Choroid plexus epithelial cell (primary cell): ENCODE measurements around the gene CDHR3.

Experiments used
- DNase-seq: peaks from one replicate; pipeline ENCODE4 v3.0.0-alpha.2; 2010; ENCODE audit warnings: low read depth
- H3K4me3 ChIP-seq: 2 replicates; pipeline ENCODE4 v1.5.1; 2011; ENCODE audit warnings: low read depth, mild to moderate bottlenecking, control low read depth, low read length, moderate library complexity
- TF ChIP-seq, protein P1 (sequence below): conservative IDR thresholded peaks from 2 replicates; pipeline ENCODE4 v1.5.1; 2011; ENCODE audit warnings: low read depth, mild to moderate bottlenecking, control low read depth, inconsistent platforms, low read length, moderate library complexity

The CDHR3 gene

DNA sequence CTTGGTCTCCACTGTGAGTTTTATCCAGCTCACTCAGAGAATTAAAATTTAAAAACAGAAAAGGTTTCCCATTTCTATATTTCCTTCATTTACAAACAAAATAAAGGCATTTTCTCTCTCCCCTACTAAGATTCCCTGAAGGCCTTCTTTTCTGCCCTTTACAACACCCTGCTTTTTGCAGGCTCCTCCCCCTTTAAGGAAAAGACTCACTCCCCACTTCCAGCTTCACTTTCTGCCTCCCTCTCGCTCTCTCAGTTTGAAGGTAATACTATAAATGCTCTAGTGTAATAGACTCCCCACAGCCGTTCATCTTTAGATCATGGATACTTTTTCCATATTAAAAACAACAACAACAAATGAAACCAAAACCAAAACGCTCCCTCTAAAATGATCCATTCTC lies 53.3 kb downstream of the CDHR3 start:
- H3K4me3 ChIP-seq: no peak overlapping the region
- DNase-seq: no peak
- TF ChIP-seq, protein P1, sequence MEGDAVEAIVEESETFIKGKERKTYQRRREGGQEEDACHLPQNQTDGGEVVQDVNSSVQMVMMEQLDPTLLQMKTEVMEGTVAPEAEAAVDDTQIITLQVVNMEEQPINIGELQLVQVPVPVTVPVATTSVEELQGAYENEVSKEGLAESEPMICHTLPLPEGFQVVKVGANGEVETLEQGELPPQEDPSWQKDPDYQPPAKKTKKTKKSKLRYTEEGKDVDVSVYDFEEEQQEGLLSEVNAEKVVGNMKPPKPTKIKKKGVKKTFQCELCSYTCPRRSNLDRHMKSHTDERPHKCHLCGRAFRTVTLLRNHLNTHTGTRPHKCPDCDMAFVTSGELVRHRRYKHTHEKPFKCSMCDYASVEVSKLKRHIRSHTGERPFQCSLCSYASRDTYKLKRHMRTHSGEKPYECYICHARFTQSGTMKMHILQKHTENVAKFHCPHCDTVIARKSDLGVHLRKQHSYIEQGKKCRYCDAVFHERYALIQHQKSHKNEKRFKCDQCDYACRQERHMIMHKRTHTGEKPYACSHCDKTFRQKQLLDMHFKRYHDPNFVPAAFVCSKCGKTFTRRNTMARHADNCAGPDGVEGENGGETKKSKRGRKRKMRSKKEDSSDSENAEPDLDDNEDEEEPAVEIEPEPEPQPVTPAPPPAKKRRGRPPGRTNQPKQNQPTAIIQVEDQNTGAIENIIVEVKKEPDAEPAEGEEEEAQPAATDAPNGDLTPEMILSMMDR: no peak

DNA sequence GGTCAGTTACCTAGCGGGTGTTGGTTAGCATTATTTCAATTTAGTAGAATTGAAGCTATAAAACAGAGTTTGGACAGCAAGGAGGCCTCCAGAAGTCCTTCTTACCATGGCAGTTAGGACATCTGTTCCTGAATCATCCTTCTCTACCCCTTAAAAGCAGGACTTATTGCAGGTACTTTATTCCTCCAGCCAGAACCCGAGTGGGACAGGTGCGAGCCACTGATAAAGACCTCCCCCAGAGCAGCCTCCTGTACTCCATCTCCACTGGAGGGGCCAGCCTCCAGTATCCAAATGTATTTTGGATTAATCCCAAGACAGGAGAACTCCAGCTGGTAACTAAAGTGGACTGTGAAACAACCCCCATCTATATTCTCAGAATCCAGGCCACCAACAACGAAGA lies 54.6 kb downstream of the CDHR3 start:
- TF ChIP-seq, protein P1: no peak
- H3K4me3 ChIP-seq: no peak overlapping the region
- no peak for DNase-seq

DNA sequence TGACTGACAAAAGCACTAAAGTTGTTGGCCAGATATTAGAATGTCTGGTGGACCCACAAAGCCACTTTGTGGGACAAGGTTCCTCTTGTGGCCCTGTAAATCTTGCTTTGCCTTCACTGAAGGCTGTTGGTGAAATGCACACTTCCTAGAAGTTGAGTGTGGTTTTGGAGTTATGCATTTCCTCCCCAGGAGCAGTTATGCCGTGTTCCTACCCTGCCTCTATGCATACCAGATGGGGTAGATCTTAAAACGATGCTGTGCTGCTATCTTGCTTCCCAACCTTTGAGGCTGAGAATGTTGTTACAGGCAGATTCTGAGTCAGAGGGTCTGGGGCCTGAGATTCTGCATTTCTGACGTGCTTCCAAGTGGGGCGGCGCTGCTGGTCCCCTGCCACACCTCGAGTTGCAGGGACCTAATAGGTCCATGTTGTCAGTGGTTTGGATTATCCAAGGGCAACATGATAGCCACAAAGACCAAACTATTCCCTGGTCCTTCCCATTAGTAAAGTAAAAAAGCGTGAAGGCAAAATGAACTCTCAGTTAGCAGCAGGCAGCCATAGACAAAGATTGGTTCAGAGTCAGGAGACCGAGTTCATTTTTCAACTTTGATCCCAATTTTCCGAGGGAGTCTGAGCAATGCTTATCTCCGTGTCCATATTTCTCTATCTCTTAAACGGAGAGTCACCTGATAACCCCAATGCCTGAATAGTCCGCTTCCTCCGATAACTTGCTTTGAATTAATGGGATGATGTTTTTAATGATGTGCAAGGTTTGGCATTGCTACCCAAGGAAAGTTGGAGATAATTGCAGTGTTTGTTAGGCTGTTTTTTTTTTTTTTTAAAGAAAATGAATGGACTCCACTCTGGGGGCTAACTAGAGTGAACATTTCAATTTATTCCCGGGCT lies 55.8 kb downstream of the CDHR3 start:
- TF ChIP-seq, protein P1: no peak
- DNase-seq: peak; percentile 35
- H3K4me3 ChIP-seq: no peak overlapping the region

DNA sequence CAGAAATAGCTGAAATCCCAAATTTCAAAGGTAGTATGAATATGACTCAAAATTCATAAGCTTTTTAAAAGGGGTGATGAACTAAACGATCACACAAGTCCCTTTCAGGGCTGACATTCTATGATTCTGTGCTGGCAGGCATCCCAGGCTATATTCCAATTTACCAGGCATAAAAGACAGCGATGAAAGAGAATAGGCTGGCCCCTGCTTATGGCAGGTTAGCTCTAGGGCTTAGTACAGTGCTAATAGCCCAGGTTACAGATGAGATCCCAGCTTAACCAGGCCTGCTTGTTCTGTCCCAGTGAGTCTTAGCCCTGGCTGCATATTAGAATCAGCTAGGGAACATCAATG lies 56.4 kb downstream of the CDHR3 start:
- H3K4me3 ChIP-seq: no peak overlapping the region
- TF ChIP-seq, protein P1: no peak
- no peak for DNase-seq

DNA sequence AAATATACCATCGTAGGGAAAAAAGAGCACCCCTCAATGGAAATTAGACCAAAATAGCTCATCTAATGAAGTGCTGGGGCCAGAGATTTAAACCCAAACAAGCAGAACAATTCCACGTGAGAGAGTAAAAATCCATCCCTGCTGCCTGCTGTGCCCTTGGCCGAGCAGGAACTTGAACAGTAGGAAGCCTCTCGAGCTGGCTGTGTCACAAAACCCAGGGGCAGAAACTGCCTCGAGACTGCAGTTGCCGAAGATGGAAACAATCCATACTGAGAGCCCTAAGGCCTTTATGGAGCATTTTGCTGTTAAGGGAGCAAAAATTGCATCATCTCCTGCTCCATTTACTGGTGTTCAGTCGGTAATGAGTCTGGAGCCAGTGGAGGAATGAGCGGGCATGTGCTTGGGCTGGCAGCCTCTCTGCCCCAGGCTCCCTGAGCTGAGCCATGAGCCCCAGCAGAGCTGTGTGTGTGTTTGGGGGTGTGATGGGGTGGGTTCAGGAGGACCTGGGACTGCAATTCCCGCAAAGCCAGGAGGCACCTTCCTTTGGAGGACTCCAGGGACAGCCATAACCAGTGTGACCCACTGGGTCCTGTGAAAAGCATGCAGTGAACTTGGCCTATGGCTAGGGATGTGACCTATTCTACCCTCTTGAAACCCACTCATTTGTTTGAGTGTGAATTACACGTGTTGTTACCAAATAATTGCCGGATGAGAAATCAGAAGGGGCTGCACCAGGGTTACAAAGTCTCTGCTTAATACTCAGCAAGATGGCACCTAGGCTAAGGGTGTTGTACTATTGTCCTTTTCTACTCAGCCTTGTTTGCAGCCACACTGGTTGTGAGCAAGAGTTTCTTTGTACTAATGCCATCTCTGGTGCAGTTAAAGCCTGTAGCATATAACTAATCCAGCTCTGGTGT lies 58.3 kb downstream of the CDHR3 start:
- H3K4me3 ChIP-seq: no peak overlapping the region
- TF ChIP-seq, protein P1: no peak
- peak; percentile 79 for DNase-seq

DNA sequence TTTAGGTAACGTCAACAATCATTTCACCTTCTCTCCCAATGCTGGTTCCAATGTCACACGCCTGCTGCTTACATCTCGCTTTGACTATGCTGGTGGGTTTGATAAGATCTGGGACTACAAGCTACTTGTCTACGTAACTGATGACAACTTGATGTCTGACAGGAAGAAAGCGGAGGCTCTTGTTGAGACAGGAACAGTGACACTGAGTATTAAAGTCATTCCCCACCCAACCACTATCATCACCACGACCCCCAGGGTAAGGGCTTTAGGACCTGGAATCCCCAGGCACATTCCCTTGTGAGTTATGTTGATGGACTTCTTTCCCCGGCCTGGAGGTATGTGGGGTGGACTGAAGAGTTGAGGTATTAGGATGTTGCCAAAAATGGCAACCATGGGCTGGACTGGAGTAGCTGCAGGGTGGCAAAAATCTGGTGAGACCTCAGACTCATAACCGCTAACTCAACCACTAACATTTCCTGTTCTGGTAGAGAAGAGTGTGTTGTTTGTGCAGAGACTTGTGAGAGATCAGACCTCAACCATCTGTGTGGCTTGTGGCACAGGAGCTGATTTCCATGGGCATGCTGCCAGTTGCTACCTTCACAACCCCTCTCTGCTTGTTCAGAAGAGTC lies 59.2 kb downstream of the CDHR3 start:
- DNase-seq: peak; percentile 18
- no peak overlapping the region for H3K4me3 ChIP-seq
- TF ChIP-seq, protein P1: no peak
